HEK293 (cell line): ENCODE data around the gene RTCA.

Source experiments
- CTCF ChIA-PET: fragments of 350-600 bp; formaldehyde crosslinking; extraction: SDS; loops from one replicate; lab custom pipeline; 2021; ENCODE audit warnings: antibody characterized with exemption; lab: Yijun Ruan, JAX
- POLR2A ChIA-PET: fragments of 300-600 bp; formaldehyde crosslinking; extraction: SDS; loops from one replicate; lab custom pipeline; 2020; ENCODE audit warnings: antibody characterized with exemption, inconsistent platforms; lab: Yijun Ruan, JAX
- H3K27ac ChIP-seq: fragments of 200-500 bp; sonication (Bioruptor generic); 2 replicates; pipeline ENCODE4 v1.5.1; 2014; ENCODE audit warnings: low read depth, low read length, control low read depth, inconsistent platforms; ENCODE audit errors: extremely low read depth
- H3K36me3 ChIP-seq, 2 experiments: fragments of 200-500 bp in 1 of 2; sonication (Bioruptor generic) in 1 of 2; 1 replicate in 1 of 2; 2 replicates in 1 of 2; pipeline ENCODE4 v1.5.1; 2014 to 2017; ENCODE audit warnings: inconsistent platforms in 2 of 2, low read length in 2 of 2; ENCODE audit not compliant: control insufficient read depth in 2 of 2, insufficient read depth in 1 of 2
- H3K4me1 ChIP-seq: fragments of 200-500 bp; sonication (Bioruptor generic); 2 replicates; pipeline ENCODE4 v1.5.1; 2014; ENCODE audit warnings: mild to moderate bottlenecking, low read length, inconsistent platforms; ENCODE audit not compliant: control insufficient read depth, insufficient read depth
- H3K4me3 ChIP-seq: 2 replicates; pipeline ENCODE4 v1.5.1; 2011; ENCODE audit warnings: low read depth, mild to moderate bottlenecking, control low read depth, low read length, moderate library complexity
- H3K9me3 ChIP-seq: fragments of 200-500 bp; sonication (Bioruptor generic); 2 replicates; pipeline ENCODE4 v1.5.1; 2014; ENCODE audit warnings: low read depth, low read length, inconsistent platforms; ENCODE audit not compliant: control insufficient read depth, insufficient read depth
- BCL11A ChIP-seq: fragments of 450-650 bp; formaldehyde crosslinking; IDR thresholded peaks from 2 replicates; pipeline ENCODE4 v1.5.1; 2016; ENCODE audit warnings: low read depth, missing biosample characterization, missing genetic modification characterization
- KLF8 ChIP-seq: fragments of 450-650 bp; formaldehyde crosslinking; IDR thresholded peaks from 2 replicates; pipeline ENCODE4 v1.5.1; 2016; ENCODE audit warnings: missing biosample characterization, missing genetic modification characterization
- RBAK ChIP-seq: fragments of 450-650 bp; formaldehyde crosslinking; IDR thresholded peaks from 2 replicates; pipeline ENCODE4 v1.5.1; 2016; ENCODE audit warnings: missing biosample characterization, missing genetic modification characterization
- SCRT2 ChIP-seq: fragments of 450-650 bp; formaldehyde crosslinking; IDR thresholded peaks from 2 replicates; pipeline ENCODE4 v1.5.1; 2016; ENCODE audit warnings: missing biosample characterization, missing genetic modification characterization
- YY2 ChIP-seq: fragments of 450-650 bp; formaldehyde crosslinking; IDR thresholded peaks from 2 replicates; pipeline ENCODE4 v1.5.1; 2016; ENCODE audit warnings: missing biosample characterization, missing genetic modification characterization
- ZBTB20 ChIP-seq: fragments of 450-650 bp; formaldehyde crosslinking; IDR thresholded peaks from 2 replicates; pipeline ENCODE4 v1.5.1; 2016; ENCODE audit warnings: missing biosample characterization, missing genetic modification characterization
- ZBTB8A ChIP-seq: fragments of 450-650 bp; formaldehyde crosslinking; IDR thresholded peaks from 2 replicates; pipeline ENCODE4 v1.5.1; 2016; ENCODE audit warnings: missing biosample characterization, missing genetic modification characterization
- ZNF169 ChIP-seq: fragments of 450-650 bp; formaldehyde crosslinking; IDR thresholded peaks from 2 replicates; pipeline ENCODE4 v1.5.1; 2016; ENCODE audit warnings: missing biosample characterization, missing genetic modification characterization
- ZNF174 ChIP-seq: fragments of 450-650 bp; formaldehyde crosslinking; IDR thresholded peaks from 2 replicates; pipeline ENCODE4 v1.5.0; 2017; ENCODE audit warnings: missing biosample characterization, mild to moderate bottlenecking, missing genetic modification characterization
- ZNF391 ChIP-seq: fragments of 450-650 bp; formaldehyde crosslinking; IDR thresholded peaks from 2 replicates; pipeline ENCODE4 v1.5.1; 2016; ENCODE audit warnings: low read depth, missing biosample characterization, missing genetic modification characterization, borderline replicate concordance
- ZNF48 ChIP-seq: fragments of 450-650 bp; formaldehyde crosslinking; IDR thresholded peaks from 2 replicates; pipeline ENCODE4 v1.5.1; 2016; ENCODE audit warnings: missing biosample characterization, missing genetic modification characterization
- ZNF544 ChIP-seq: fragments of 450-650 bp; formaldehyde crosslinking; IDR thresholded peaks from 2 replicates; pipeline ENCODE4 v1.5.0; 2017; ENCODE audit warnings: missing biosample characterization, missing genetic modification characterization
- ZNF610 ChIP-seq: fragments of 450-650 bp; formaldehyde crosslinking; IDR thresholded peaks from 2 replicates; pipeline ENCODE4 v1.5.1; 2016; ENCODE audit warnings: missing biosample characterization, missing genetic modification characterization, borderline replicate concordance
- ZNF629 ChIP-seq: fragments of 450-650 bp; formaldehyde crosslinking; IDR thresholded peaks from 2 replicates; pipeline ENCODE4 v1.5.1; 2017; ENCODE audit warnings: missing biosample characterization, missing genetic modification characterization
- ZNF658 ChIP-seq: fragments of 450-650 bp; formaldehyde crosslinking; IDR thresholded peaks from 2 replicates; pipeline ENCODE4; 2016; ENCODE audit warnings: missing biosample characterization, missing genetic modification characterization
- ZNF707 ChIP-seq: fragments of 450-650 bp; formaldehyde crosslinking; IDR thresholded peaks from 2 replicates; pipeline ENCODE4 v1.5.1; 2016; ENCODE audit warnings: missing biosample characterization, missing genetic modification characterization
- ZNF768 ChIP-seq: fragments of 450-650 bp; formaldehyde crosslinking; IDR thresholded peaks from 2 replicates; pipeline ENCODE4 v1.5.1; 2018; ENCODE audit warnings: missing biosample characterization, mild to moderate bottlenecking, missing genetic modification characterization
- ZNF777 ChIP-seq: fragments of 450-650 bp; formaldehyde crosslinking; IDR thresholded peaks from 2 replicates; pipeline ENCODE4 v1.5.1; 2017; ENCODE audit warnings: missing biosample characterization, missing genetic modification characterization, borderline replicate concordance
- ZXDB ChIP-seq: fragments of 450-650 bp; formaldehyde crosslinking; IDR thresholded peaks from 2 replicates; pipeline ENCODE4 v1.5.1; 2016; ENCODE audit warnings: missing biosample characterization, missing genetic modification characterization
- TF ChIP-seq, protein P1 (sequence below): fragments of 450-650 bp; formaldehyde crosslinking; conservative IDR thresholded peaks from 2 replicates; pipeline ENCODE4 v1.5.1; 2016; ENCODE audit warnings: low read depth, missing biosample characterization, missing genetic modification characterization
- TF ChIP-seq, protein P2 (sequence below): fragments of 450-650 bp; formaldehyde crosslinking; IDR thresholded peaks from 2 replicates; pipeline ENCODE4 v1.5.1; 2017; ENCODE audit warnings: missing biosample characterization, missing genetic modification characterization
- TF ChIP-seq, protein P3 (sequence below): fragments of 450-650 bp; formaldehyde crosslinking; IDR thresholded peaks from 2 replicates; pipeline ENCODE4 v1.5.1; 2016; ENCODE audit warnings: missing biosample characterization, missing genetic modification characterization
- TF ChIP-seq, protein P4 (sequence below): fragments of 450-650 bp; formaldehyde crosslinking; IDR thresholded peaks from 2 replicates; pipeline ENCODE4 v1.5.1; 2016; ENCODE audit warnings: missing biosample characterization, missing genetic modification characterization, borderline replicate concordance
- TF ChIP-seq, protein P5 (sequence below): fragments of 450-650 bp; formaldehyde crosslinking; conservative IDR thresholded peaks from 2 replicates; pipeline ENCODE4 v1.5.1; 2016; ENCODE audit warnings: low read depth, missing biosample characterization, missing genetic modification characterization

Gene RTCA

DNA sequence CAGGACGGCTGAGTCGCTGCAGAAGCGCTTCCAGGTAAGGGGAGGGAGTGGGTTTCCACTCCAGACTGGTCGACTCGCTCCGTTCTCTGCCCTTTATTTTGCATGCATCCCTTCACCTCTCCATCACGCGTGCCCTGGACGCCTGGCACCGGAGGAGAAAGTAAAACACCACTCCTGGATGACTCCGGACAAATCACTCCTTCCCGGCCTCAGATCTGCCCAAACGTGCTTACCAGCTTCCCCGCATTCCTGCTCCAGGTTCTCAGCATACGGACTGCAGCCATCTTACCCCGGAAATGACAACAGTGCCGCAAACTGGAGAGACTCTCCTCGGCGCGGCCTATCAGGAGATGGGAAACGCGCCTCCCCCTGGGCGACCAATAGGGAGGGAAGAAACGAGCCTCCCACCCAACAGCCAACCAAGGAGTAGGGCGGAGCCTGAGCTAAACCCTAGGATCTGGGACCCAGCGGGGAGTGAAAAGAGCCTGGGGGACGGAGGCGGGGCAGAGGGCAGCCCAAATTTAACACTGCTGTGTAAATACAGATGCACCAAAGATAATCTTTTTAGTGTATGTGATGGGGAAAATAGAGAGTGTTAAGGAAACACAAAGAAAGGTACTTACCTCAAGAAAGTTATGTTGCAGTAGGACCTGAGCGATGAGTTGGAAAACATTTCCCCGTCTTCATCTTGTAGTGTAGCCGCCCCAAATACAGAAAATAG is 16.3 kb upstream of the RTCA start, which contains the start of gene DBT:
DBT (minus strand) TSS at position 298 of the 721 bp plus-strand sequence; CDS start at position 284, 14 bp downstream.
- peak within 1 kb of the TSS; percentile 37; the same call in 1 of the 2 replicates for H3K27ac ChIP-seq
- CTCF ChIA-PET: interaction anchor here (0.8 to 1.0 kb wide), 2 partner anchors 115 to 206 kb away, joined by 3 to 4 read pairs; no protein-coding TSS in a partner anchor
- H3K36me3 ChIP-seq: peaks cover 0 to 3% of the 10 kb centered on the region in 2 experiments; a peak in 1 of 3 replicates
- POLR2A ChIA-PET: interaction anchor here (0.6 to 2.5 kb wide), 11 partner anchors 8 to 400 kb away, joined by 3 to 28 read pairs (median 4); partner anchors contain the start of genes CDC14A, RTCA, SLC35A3 and TRMT13
- H3K4me3 ChIP-seq: peak within 1 kb of the TSS; percentile 68
- no peaks in the 10 kb centered on the region for H3K9me3 ChIP-seq
- no peaks in the 10 kb centered on the region for H3K4me1 ChIP-seq
- no peak for TF ChIP-seq ZNF169 (tag by site-specific recombination)
- TF ChIP-seq ZNF48 (tag by site-specific recombination): no peak
- peak; percentile 55; the same call in 1 of the 2 replicates for TF ChIP-seq ZNF610 (tag by site-specific recombination)
- no peak; the same call in 1 of the 2 replicates for TF ChIP-seq KLF8
- TF ChIP-seq ZNF629 (tag by site-specific recombination): peak; percentile 58; the same call in 1 of the 2 replicates
- no peak for TF ChIP-seq ZNF768
- TF ChIP-seq ZNF391 (tag by site-specific recombination): peak; percentile 42; the same call in 1 of the 2 replicates
- TF ChIP-seq RBAK (tag by site-specific recombination): no peak
- TF ChIP-seq, protein P1, sequence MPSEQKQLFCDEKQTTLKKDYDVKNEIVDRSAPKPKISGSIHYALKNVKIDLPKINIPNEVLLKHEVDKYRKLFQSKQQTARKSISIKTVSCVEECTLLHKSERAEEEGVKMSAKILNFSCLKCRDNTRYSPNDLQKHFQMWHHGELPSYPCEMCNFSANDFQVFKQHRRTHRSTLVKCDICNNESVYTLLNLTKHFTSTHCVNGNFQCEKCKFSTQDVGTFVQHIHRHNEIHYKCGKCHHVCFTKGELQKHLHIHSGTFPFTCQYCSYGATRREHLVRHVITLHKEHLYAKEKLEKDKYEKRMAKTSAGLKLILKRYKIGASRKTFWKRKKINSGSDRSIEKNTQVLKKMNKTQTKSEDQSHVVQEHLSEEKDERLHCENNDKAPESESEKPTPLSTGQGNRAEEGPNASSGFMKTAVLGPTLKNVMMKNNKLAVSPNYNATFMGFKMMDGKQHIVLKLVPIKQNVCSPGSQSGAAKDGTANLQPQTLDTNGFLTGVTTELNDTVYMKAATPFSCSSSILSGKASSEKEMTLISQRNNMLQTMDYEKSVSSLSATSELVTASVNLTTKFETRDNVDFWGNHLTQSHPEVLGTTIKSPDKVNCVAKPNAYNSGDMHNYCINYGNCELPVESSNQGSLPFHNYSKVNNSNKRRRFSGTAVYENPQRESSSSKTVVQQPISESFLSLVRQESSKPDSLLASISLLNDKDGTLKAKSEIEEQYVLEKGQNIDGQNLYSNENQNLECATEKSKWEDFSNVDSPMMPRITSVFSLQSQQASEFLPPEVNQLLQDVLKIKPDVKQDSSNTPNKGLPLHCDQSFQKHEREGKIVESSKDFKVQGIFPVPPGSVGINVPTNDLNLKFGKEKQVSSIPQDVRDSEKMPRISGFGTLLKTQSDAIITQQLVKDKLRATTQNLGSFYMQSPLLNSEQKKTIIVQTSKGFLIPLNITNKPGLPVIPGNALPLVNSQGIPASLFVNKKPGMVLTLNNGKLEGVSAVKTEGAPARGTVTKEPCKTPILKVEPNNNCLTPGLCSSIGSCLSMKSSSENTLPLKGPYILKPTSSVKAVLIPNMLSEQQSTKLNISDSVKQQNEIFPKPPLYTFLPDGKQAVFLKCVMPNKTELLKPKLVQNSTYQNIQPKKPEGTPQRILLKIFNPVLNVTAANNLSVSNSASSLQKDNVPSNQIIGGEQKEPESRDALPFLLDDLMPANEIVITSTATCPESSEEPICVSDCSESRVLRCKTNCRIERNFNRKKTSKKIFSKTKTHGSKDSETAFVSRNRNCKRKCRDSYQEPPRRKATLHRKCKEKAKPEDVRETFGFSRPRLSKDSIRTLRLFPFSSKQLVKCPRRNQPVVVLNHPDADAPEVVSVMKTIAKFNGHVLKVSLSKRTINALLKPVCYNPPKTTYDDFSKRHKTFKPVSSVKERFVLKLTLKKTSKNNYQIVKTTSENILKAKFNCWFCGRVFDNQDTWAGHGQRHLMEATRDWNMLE (tag by site-specific recombination): peak; percentile 49; the same call in 1 of the 2 replicates
- peak; percentile 78; the same call in 1 of the 2 replicates for TF ChIP-seq ZXDB (tag by site-specific recombination)
- TF ChIP-seq, protein P2, sequence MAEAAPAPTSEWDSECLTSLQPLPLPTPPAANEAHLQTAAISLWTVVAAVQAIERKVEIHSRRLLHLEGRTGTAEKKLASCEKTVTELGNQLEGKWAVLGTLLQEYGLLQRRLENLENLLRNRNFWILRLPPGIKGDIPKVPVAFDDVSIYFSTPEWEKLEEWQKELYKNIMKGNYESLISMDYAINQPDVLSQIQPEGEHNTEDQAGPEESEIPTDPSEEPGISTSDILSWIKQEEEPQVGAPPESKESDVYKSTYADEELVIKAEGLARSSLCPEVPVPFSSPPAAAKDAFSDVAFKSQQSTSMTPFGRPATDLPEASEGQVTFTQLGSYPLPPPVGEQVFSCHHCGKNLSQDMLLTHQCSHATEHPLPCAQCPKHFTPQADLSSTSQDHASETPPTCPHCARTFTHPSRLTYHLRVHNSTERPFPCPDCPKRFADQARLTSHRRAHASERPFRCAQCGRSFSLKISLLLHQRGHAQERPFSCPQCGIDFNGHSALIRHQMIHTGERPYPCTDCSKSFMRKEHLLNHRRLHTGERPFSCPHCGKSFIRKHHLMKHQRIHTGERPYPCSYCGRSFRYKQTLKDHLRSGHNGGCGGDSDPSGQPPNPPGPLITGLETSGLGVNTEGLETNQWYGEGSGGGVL (tag by site-specific recombination): peak; percentile 13; the same call in 1 of the 2 replicates
- TF ChIP-seq, protein P3, sequence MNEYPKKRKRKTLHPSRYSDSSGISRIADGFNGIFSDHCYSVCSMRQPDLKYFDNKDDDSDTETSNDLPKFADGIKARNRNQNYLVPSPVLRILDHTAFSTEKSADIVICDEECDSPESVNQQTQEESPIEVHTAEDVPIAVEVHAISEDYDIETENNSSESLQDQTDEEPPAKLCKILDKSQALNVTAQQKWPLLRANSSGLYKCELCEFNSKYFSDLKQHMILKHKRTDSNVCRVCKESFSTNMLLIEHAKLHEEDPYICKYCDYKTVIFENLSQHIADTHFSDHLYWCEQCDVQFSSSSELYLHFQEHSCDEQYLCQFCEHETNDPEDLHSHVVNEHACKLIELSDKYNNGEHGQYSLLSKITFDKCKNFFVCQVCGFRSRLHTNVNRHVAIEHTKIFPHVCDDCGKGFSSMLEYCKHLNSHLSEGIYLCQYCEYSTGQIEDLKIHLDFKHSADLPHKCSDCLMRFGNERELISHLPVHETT (tag by site-specific recombination): peak; percentile 56; the same call in 1 of the 2 replicates
- peak; percentile 71 for TF ChIP-seq YY2
- no peak for TF ChIP-seq BCL11A (tag by site-specific recombination)
- TF ChIP-seq ZBTB8A: peak; percentile 46
- TF ChIP-seq ZNF174: no peak
- TF ChIP-seq SCRT2 (tag by site-specific recombination): no peak
- no peak for TF ChIP-seq ZNF707
- TF ChIP-seq ZBTB20 (tag by site-specific recombination): peak; percentile 65; the same call in 1 of the 2 replicates
- TF ChIP-seq, protein P4, sequence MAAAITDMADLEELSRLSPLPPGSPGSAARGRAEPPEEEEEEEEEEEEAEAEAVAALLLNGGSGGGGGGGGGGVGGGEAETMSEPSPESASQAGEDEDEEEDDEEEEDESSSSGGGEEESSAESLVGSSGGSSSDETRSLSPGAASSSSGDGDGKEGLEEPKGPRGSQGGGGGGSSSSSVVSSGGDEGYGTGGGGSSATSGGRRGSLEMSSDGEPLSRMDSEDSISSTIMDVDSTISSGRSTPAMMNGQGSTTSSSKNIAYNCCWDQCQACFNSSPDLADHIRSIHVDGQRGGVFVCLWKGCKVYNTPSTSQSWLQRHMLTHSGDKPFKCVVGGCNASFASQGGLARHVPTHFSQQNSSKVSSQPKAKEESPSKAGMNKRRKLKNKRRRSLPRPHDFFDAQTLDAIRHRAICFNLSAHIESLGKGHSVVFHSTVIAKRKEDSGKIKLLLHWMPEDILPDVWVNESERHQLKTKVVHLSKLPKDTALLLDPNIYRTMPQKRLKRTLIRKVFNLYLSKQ (tag by site-specific recombination): no peak
- TF ChIP-seq ZNF544 (tag by site-specific recombination): no peak
- no peak for TF ChIP-seq ZNF777 (tag by site-specific recombination)
- no peak for TF ChIP-seq ZNF658 (tag by site-specific recombination)
- TF ChIP-seq, protein P5, sequence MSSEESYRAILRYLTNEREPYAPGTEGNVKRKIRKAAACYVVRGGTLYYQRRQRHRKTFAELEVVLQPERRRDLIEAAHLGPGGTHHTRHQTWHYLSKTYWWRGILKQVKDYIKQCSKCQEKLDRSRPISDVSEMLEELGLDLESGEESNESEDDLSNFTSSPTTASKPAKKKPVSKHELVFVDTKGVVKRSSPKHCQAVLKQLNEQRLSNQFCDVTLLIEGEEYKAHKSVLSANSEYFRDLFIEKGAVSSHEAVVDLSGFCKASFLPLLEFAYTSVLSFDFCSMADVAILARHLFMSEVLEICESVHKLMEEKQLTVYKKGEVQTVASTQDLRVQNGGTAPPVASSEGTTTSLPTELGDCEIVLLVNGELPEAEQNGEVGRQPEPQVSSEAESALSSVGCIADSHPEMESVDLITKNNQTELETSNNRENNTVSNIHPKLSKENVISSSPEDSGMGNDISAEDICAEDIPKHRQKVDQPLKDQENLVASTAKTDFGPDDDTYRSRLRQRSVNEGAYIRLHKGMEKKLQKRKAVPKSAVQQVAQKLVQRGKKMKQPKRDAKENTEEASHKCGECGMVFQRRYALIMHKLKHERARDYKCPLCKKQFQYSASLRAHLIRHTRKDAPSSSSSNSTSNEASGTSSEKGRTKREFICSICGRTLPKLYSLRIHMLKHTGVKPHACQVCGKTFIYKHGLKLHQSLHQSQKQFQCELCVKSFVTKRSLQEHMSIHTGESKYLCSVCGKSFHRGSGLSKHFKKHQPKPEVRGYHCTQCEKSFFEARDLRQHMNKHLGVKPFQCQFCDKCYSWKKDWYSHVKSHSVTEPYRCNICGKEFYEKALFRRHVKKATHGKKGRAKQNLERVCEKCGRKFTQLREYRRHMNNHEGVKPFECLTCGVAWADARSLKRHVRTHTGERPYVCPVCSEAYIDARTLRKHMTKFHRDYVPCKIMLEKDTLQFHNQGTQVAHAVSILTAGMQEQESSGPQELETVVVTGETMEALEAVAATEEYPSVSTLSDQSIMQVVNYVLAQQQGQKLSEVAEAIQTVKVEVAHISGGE (tag by site-specific recombination): peak; percentile 38
